ENCODE data around the gene SERTM1.

The SERTM1 gene

GRCh38 chr13:36745436-36745835 is 71.6 kb downstream of the SERTM1 start:
- H3K9ac ChIP-seq, result no peak overlapping the region
- H3K4me3 ChIP-seq (IDR thresholded peaks at IDR 0.05; ENCODE audit: insufficient read depth, low read depth, low read length), result no peak overlapping the region
- H4K20me1 ChIP-seq (ENCODE audit: insufficient read depth), result no peaks in the 10 kb centered on the region
- no peak overlapping the region for H2AFZ ChIP-seq (ENCODE audit: low read depth)
- H3K4me1 ChIP-seq (ENCODE audit: low read depth, poor library complexity, severe bottlenecking), result no peaks in the 10 kb centered on the region
- H3K27me3 ChIP-seq (ENCODE audit: insufficient read depth, low read depth), result no peaks in the 10 kb centered on the region
- no peak overlapping the region for H3K27ac ChIP-seq
- no peak overlapping the region for H3K4me2 ChIP-seq
- no peaks in the 10 kb centered on the region for H3K79me2 ChIP-seq (ENCODE audit: insufficient read depth, low read depth)
- no peaks in the 10 kb centered on the region for H3K36me3 ChIP-seq (ENCODE audit: insufficient read depth)
- no peak for TF ChIP-seq CTCF (conservative IDR thresholded peaks at IDR 0.05; ENCODE audit: low read depth, low read length)

- Histone ChIP-seq H2AFZ (ENCODE audit: low read depth) (no peak overlapping the region), H3K36me3 (ENCODE audit: insufficient read depth) (no peaks in the 10 kb centered on the region), H3K79me2 (ENCODE audit: insufficient read depth, low read depth) (no peaks in the 10 kb centered on the region), H3K4me3 (IDR thresholded peaks at IDR 0.05; ENCODE audit: insufficient read depth, low read depth, low read length) (no peak overlapping the region), H3K4me2 (no peak overlapping the region), H3K27me3 (ENCODE audit: insufficient read depth, low read depth) (no peaks in the 10 kb centered on the region), H4K20me1 (ENCODE audit: insufficient read depth) (no peaks in the 10 kb centered on the region), H3K9ac (no peak overlapping the region), H3K4me1 (ENCODE audit: low read depth, poor library complexity, severe bottlenecking) (no peaks in the 10 kb centered on the region), H3K27ac (no peak overlapping the region)
- TF ChIP-seq CTCF (conservative IDR thresholded peaks at IDR 0.05; ENCODE audit: low read depth, low read length), result no peak
Observed at GRCh38 chr13:36746051-36746450, 72.2 kb downstream of the SERTM1 start.
